Esophagus squamous epithelium (tissue), 5 donors: ENCODE results near the gene TMEM37. TPM values are rescaled to one million over a fixed set of nuclear protein-coding genes. Genes with fewer than 3 reads are reported as not detected.

Experiments
- DNase-seq: peaks from one replicate; lab custom pipeline; 2025; lab: John Stamatoyannopoulos, UW
- H3K27ac ChIP-seq, 4 donors: fragments of 200-600 bp; sonication (generic); one replicate each; pipeline ENCODE4 v1.5.1; 2016 to 2019; ENCODE audit warnings: mild to moderate bottlenecking in 1 of 4
- H3K27me3 ChIP-seq, 4 donors: fragments of 200-600 bp; sonication (generic); 1 replicate in 3 of 4; 2 replicates in 1 of 4; pipeline versions ENCODE4 v1.5.1 to v1.6.0; 2017 to 2021; ENCODE audit warnings: antibody characterized with exemption in 1 of 4
- H3K36me3 ChIP-seq, 3 donors: fragments of 200-600 bp; sonication (generic); one replicate each; pipeline ENCODE4 v1.5.1; 2016 to 2019
- H3K4me1 ChIP-seq, 3 donors: fragments of 200-600 bp; sonication (generic); one replicate each; pipeline ENCODE4 v1.5.1; 2017 to 2019
- H3K4me3 ChIP-seq, 4 donors: fragments of 200-600 bp; sonication (generic); 1 replicate in 3 of 4; 2 replicates in 1 of 4; pipeline ENCODE4 v1.5.1; 2016 to 2019; ENCODE audit warnings: mild to moderate bottlenecking in 2 of 4, moderate library complexity in 1 of 4
- H3K9me3 ChIP-seq, 3 donors: fragments of 200-600 bp; sonication (generic); one replicate each; pipeline ENCODE4 v1.5.1; 2016 to 2019
- POLR2A ChIP-seq, 4 donors: fragments of 450-650 bp; IDR thresholded peaks; one replicate each; pipeline ENCODE4 v1.6.1; 2017; ENCODE audit warnings: antibody characterized with exemption in 4 of 4, mild to moderate bottlenecking in 4 of 4, moderate library complexity in 3 of 4
- WGBS, 2 donors: methylation state at CpG; one replicate each; pipeline ENCODE4 v1.1.5; 2018; 5-methylcytosine and 5-hydroxymethylcytosine counted together
- intact Hi-C: fragments of 100-400 bp; cut with DNase I; formaldehyde crosslinking; loops from one replicate; pipeline ENCODE4 v1.15.0; 2022
- total RNA-seq, 4 donors: library from RNA; depleted of rRNA; stranded (reverse); fragments of >200 nt; gene quantifications; one replicate each; pipeline ENCODE4 v1.1.0, GENCODE V29; 2016
- TF ChIP-seq, protein P1 (sequence below), 6 experiments: fragments of 450-650 bp in 4 of 6; fragments of 200-600 bp in 2 of 6; sonication (generic) in 2 of 6; IDR thresholded peaks; one replicate each; pipeline ENCODE4 v1.5.1; 2016 to 2019; ENCODE audit warnings: antibody characterized with exemption in 6 of 6, mild to moderate bottlenecking in 4 of 6, moderate library complexity in 4 of 6
- donor health status: DM: yes; HTN: yes; CAD: no.

TMEM37 gene
- total RNA-seq, 4 donors from 2014 or later: 2.6 to 11.4 (median 3.8) TPM

GRCh38 chr2:119417908-119418307, 13.7 kb upstream of the TMEM37 start:
- Histone ChIP-seq H3K9me3 (peaks cover 0 to 4% (median 0%) of the 10 kb centered on the region in 3 donors), H3K36me3 (no peaks in the 10 kb centered on the region), H3K27ac (no peak overlapping the region), H3K27me3 (no peaks in the 10 kb centered on the region), H3K4me1 (no peaks in the 10 kb centered on the region), H3K4me3 (no peak overlapping the region)
- intact Hi-C loops: no loop called here
- DNase-seq: no peak
- 92 to 95% methylated on average over 6 of the region's 6 CpGs for WGBS, 2 donors
- TF ChIP-seq, protein P1, sequence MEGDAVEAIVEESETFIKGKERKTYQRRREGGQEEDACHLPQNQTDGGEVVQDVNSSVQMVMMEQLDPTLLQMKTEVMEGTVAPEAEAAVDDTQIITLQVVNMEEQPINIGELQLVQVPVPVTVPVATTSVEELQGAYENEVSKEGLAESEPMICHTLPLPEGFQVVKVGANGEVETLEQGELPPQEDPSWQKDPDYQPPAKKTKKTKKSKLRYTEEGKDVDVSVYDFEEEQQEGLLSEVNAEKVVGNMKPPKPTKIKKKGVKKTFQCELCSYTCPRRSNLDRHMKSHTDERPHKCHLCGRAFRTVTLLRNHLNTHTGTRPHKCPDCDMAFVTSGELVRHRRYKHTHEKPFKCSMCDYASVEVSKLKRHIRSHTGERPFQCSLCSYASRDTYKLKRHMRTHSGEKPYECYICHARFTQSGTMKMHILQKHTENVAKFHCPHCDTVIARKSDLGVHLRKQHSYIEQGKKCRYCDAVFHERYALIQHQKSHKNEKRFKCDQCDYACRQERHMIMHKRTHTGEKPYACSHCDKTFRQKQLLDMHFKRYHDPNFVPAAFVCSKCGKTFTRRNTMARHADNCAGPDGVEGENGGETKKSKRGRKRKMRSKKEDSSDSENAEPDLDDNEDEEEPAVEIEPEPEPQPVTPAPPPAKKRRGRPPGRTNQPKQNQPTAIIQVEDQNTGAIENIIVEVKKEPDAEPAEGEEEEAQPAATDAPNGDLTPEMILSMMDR (IDR thresholded peaks at IDR 0.05): no peak

GRCh38 chr2:119419065-119419464, 12.6 kb upstream of the TMEM37 start:
- H3K4me3 ChIP-seq: no peak overlapping the region
- TF ChIP-seq POLR2A (IDR thresholded peaks at IDR 0.05): no peak
- TF ChIP-seq, protein P1 (IDR thresholded peaks at IDR 0.05): no peak
- no peak overlapping the region for H3K27ac ChIP-seq
- intact Hi-C loops: no loop called here
- peaks cover 0 to 4% (median 0%) of the 10 kb centered on the region in 3 donors for H3K9me3 ChIP-seq
- no peak for DNase-seq
- 71 to 83% methylated on average over 1 of the region's 1 CpG for WGBS, 2 donors
- H3K4me1 ChIP-seq: no peaks in the 10 kb centered on the region
- H3K36me3 ChIP-seq: no peaks in the 10 kb centered on the region
- H3K27me3 ChIP-seq: no peaks in the 10 kb centered on the region

- Histone ChIP-seq H3K4me1 (no peaks in the 10 kb centered on the region), H3K27me3 (no peaks in the 10 kb centered on the region), H3K27ac (no peak overlapping the region), H3K36me3 (no peaks in the 10 kb centered on the region), H3K9me3 (peaks cover 0 to 4% (median 0%) of the 10 kb centered on the region in 3 donors), H3K4me3 (no peak overlapping the region)
- no peak for DNase-seq
- intact Hi-C loops: no loop called here
- TF ChIP-seq POLR2A (IDR thresholded peaks at IDR 0.05): no peak
- TF ChIP-seq, protein P1 (IDR thresholded peaks at IDR 0.05): no peak
- WGBS, 2 donors: 67 to 87% methylated on average over 1 of the region's 1 CpG
Measured at GRCh38 chr2:119419803-119420508, 11.7 kb upstream of the TMEM37 start.

DNA sequence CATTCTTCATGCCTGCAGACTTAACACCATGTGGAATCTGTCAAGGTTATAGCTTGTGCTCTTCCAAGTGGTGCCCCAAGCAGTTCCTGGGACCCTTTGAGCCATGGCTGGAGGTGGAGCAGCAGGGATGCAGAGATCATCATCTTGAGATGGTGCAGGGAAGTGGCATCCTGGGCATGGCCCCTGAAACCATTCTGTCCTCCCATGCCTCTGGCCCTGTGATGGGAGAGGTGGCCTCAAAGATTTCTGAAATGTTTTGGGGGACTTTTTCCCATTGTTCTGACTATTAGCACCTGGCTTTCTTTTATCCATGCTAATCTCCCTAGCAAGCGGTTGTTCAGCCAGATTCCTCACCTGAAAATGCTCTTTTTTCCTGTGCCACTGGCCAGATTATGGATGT, 10.3 kb upstream of the TMEM37 start:
- TF ChIP-seq, protein P1 (IDR thresholded peaks at IDR 0.05): no peak
- no peak for TF ChIP-seq POLR2A (IDR thresholded peaks at IDR 0.05)
- H3K4me1 ChIP-seq: peaks cover 4 to 7% (median 7%) of the 10 kb centered on the region in 3 donors
- H3K4me3 ChIP-seq: no peak overlapping the region
- WGBS, 2 donors: 83 to 100% methylated on average over 1 of the region's 1 CpG
- no peak for DNase-seq
- H3K27ac ChIP-seq: no peak overlapping the region
- H3K36me3 ChIP-seq: no peaks in the 10 kb centered on the region
- intact Hi-C loops: no loop called here
- H3K27me3 ChIP-seq: no peaks in the 10 kb centered on the region
- peaks cover 0 to 4% (median 0%) of the 10 kb centered on the region in 3 donors for H3K9me3 ChIP-seq

- no peak for DNase-seq
- H3K27me3 ChIP-seq: no peaks in the 10 kb centered on the region
- TF ChIP-seq, protein P1 (IDR thresholded peaks at IDR 0.05): no peak
- no peak for TF ChIP-seq POLR2A (IDR thresholded peaks at IDR 0.05)
- intact Hi-C loops: no loop called here
- peaks cover 8 to 12% (median 11%) of the 10 kb centered on the region in 3 donors for H3K4me1 ChIP-seq
- H3K27ac ChIP-seq: no peak overlapping the region
- no peak overlapping the region for H3K4me3 ChIP-seq
- H3K9me3 ChIP-seq: peaks cover 0 to 4% (median 0%) of the 10 kb centered on the region in 3 donors
- no peaks in the 10 kb centered on the region for H3K36me3 ChIP-seq
Measured at GRCh38 chr2:119421741-119422140, 9.9 kb upstream of the TMEM37 start.
